NCI-H2107 (cell line): Measurements from ENCODE around the gene CRYBB3.

Source experiments
- DNase-seq: peaks from one replicate; lab custom pipeline; 2025; lab: John Stamatoyannopoulos, UW

CRYBB3 gene

DNA sequence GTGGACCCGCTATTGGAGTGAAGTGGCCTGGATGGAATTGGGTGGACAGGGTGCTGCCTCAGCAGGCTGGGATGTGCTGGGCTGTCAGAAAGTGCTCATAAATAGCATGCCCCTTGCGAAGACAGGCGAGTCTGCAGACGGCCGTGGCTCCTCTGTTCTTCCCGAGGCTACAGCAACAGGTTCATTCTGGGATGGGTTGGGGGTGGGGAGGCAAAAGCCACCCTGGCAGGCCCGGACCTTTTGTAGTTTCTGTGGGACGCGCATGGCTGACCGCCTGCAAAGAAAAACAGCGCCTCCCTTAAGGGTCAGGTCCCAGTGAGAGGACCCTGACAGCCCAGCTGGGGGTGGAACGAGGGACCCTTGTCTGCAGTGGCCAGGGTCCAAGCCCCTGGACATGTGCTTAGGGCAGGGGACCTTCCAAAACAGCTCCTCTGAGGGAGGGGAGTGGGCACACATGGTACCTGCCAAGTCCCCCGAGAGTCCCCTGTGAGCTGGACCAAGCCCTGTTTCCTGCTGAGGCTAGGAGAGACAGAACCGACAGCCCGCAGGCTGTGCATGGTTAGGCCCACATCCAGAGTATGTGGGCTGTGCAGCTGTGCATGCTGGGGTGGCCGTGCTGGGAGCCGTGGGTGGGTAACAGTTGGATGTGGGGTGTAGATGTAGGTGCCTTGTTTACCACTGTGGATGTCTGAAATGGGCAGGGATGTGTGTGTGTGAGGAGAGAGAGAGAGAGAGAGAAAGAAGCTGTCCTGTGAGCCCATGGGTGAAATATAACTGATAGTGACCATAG, at the start of gene CRYBB3:
Gene CRYBB3 (plus strand): TSS at position 128 of the 790 bp plus-strand sequence. CDS start 1,539 bp downstream, outside the sequence.
- no peak for DNase-seq

- no peak for DNase-seq
Observed at GRCh38 chr22:25153961-25154666, 45.5 kb upstream of the CRYBB3 start.

GRCh38 chr22:25154667-25154999, 45.0 kb upstream of the CRYBB3 start:
- no peak for DNase-seq

- no peak for DNase-seq
Observed at GRCh38 chr22:25156736-25157135, 42.9 kb upstream of the CRYBB3 start.

GRCh38 chr22:25159028-25159427, 40.6 kb upstream of the CRYBB3 start:
- DNase-seq, result no peak

DNA sequence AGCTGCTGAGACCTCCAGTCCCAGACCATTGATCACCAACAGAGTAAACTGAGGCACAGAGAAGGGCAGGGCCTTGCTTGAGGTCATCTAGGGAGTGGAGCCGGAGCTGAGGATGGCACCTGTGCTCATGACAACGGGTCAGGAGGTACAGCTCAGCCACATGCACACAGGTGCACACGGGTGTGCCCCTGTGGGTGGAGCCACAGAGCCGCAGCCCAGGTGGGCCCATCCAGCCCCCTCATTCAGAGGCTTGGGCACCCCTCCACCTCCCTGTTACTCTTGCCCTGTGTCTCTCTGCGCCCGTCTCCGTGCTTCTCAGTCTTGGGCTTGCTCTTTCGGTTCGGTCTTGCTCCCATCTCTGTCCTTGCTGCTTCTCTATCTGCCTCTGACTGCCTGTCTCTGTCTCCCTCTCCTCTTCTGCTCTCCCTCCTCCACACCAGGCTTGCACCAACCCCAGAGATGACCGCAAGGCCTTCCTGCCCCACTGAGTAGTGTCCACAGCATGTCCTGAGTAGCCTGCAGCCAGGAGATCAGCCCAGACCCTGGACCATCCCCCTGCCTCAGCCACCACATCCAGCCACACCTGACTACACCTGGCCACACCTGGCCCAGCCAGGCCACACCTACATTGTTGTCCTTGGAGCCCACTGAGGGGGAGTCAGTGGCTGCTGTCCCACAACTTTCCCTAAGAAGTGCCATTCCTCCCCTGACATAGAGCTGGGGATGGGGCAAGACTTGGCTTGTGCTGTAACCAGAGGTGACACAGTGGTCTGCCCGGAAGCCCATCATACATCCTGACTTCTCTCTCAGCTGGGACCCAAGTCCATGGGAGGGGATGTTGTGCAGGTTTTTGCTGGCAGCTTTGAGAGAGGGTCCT, 39.3 kb upstream of the CRYBB3 start:
- DNase-seq, result no peak

DNA sequence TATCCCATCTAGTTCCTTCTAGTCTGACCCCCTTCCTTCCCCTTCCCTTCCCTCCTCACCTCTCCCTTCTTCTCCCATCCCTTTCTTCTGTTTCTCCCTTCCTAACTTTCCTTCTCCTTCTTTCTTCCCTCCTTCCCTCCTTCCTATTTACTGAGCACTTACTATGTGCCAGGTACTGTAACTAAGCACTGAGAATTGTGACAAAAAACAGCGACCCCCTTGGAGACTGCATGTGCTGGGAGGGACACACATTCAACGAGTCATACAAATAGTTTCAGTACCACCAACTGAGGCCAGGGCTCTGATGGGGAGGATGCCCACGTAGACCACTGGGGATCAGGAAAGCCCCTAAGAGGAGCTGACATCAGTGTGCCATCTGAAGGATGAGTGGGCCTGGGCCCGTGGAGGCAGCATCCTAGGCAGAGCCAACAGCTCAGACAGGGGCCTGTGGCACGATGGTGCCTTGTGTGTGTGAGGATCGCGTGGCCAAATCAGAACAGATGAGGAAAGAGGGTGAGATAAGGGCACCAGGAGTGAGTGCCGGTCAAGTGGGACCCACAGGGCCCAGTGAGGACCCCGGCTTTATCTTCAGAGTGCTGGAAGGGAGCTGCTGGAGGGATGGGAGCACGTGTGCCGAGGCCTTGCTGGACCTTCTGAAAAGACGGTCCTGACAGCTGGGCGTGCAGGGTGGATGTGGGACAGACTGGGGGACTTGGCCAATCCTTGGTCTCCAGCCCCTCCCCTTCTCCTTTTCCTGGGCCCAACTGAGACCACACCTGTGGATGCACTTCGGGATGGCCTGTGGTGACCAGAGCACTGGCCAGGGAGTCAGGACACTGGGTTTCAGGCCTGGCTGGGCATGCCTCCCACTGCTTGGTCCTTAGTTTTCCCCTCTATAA, 38.4 kb upstream of the CRYBB3 start:
- DNase-seq, result no peak

DNA sequence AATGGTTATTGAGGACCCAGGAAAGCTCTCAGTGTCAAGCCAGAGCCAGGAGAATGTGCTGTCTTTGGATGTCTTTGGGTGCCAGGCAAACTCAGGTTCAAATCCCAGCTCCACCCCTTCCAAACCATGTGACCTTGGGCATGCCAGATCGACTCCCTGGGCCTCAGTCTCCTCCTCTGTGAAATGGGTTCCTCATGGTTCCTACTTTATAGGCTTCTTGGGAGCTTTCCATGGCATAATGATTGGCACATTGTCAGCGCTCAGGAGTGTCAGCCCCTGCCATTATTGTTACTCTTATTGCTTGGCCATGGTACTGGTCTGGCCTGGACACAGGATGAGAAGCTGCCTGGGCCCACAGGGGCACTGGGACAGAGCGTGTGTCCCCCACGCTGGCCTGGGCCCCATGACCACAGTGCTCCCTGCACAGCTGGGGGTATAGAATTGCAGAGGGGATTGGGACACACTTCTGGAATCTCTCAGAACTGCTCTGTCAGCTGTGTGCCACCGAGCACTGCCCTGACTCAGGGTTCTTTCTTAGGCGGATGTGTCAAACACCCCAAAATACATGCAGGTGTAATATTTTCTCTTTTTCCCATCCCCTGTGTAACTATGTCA, 37.6 kb upstream of the CRYBB3 start:
- no peak for DNase-seq

- DNase-seq, result no peak
Observed at GRCh38 chr22:25162561-25162960, 37.1 kb upstream of the CRYBB3 start.

GRCh38 chr22:25165785-25166184, 33.9 kb upstream of the CRYBB3 start:
- no peak for DNase-seq

DNA sequence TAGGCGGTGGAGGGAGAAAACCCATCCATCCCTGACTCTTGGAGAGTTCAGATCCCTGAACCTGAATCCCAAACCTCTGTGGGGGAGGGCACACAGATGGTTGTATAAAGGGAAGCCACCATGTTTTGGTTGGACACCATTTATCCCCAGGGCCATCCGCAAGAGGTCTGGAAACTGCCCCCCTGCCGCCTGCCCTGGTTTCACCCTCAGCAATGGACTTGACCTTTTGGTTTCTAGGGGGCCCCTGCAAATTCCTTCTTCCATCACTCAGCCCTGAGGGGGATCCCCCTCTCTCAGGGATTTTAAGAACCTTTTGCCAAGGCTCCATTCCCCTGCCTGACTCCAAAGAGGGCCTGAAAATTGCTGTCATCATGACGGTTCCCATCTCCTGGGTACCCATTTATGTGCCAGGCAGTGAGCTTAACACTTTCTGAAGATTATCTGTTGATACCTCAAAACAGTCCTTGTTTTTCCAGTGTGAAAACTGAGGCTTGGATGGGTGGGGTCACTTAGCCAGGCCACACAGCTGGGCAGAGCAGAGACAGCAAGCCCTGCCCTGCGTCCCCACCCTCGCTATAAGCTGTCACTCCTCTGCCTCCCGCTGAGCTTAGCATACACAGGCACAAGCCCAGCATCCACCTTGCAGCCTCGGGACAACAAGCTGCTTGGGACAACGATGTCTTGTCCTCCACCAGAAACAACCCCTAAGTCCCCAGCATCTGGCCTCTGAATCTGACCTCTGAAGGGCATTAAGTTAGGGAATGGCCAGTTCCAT, 33.2 kb upstream of the CRYBB3 start:
- DNase-seq, result no peak

GRCh38 chr22:25167082-25167481, 32.6 kb upstream of the CRYBB3 start:
- DNase-seq, result no peak

GRCh38 chr22:25167834-25168601, 31.6 kb upstream of the CRYBB3 start:
- no peak for DNase-seq

GRCh38 chr22:25169278-25170031, 30.2 kb upstream of the CRYBB3 start:
- no peak for DNase-seq

DNA sequence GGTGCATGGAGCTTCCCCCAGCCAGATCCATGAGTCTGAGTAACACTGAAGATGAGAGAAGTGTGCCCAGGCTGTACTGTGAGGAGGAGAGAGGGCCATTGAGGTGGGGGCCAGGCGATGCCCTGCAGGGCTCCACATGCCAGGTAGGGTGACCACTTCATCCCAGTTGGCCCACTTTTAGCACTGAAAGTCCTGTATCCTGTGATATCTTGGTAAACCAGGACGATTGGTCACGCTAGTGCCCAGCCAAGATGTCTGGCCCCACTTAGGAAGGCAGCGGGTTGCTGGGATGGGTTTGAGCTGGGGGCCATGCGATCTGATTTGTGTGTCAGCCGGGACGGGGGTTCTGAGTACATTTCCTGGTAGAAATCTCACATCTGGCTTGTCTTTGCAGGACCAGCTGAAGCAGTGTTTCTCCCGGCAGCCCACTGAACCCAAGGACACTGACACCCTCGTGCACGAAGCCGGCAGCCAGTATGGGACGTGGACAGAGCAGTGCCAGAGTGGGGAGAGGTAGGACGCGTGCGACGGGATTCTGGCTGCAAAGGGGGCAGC, 29.2 kb upstream of the CRYBB3 start:
- no peak for DNase-seq

- DNase-seq, result no peak
Observed at GRCh38 chr22:25172153-25172552, 27.5 kb upstream of the CRYBB3 start.

GRCh38 chr22:25174156-25174887, 25.3 kb upstream of the CRYBB3 start:
- no peak for DNase-seq

DNA sequence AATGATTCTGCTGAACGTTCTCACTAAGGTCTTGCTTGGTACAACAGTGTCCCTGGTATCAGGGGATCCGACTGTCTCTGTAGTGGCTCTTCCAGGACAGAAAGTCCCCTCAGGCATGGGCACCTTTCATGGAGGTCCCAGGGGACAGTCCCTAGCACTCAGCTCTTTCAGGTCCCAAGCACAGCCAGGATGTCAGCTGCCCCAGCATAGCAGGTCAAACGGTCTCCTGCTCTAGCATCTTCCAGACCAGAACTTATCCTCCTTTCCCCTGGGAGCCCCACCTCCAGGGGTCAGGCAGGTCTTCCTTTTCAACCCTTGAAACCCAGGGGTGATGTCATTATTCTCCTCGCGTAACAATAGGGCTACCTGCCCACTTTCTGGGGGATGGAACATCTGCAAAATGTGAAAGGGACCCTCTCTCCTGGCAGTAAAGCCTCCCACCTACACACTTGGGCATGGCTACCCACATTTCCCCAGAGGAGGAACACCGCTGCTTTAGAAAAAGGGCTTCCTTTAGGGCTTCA, 24.7 kb upstream of the CRYBB3 start:
- DNase-seq, result no peak
